A549 (cell line): ENCODE data around the gene SPRTN. TPM values are rescaled to one million over a fixed set of nuclear protein-coding genes. Genes with fewer than 3 reads are reported as not detected.

Experiments
- ATAC-seq, 2 experiments: fragments of 200-7000 bp in 1 of 2; fragments of >200 bp in 1 of 2; cut with Nextera tagmentation in 1 of 2; cut with Tn5 transposase in 1 of 2; 3 replicates each; pipeline versions ENCODE4 v1.8.0 to v1.9.1; 2018 to 2020; ENCODE audit warnings: mild to moderate bottlenecking in 1 of 2, moderate library complexity in 1 of 2
- CTCF ChIA-PET: fragments of 300-600 bp; sonication (Branson Sonifier 250); formaldehyde crosslinking; extraction: SDS; loops from one replicate; lab custom pipeline; 2021; ENCODE audit warnings: antibody characterized with exemption, inconsistent platforms; lab: Yijun Ruan, JAX
- POLR2A ChIA-PET: fragments of 350-600 bp; formaldehyde crosslinking; extraction: SDS; loops from one replicate; lab custom pipeline; 2021; ENCODE audit warnings: antibody characterized with exemption, inconsistent platforms; lab: Yijun Ruan, JAX
- DNase-seq, 2 experiments: peaks; one replicate each; pipeline versions ENCODE4 v3.0.0 to v3.0.0-alpha.2; 2011 to 2016; ENCODE audit warnings: low read depth in 1 of 2, low spot score in 1 of 2
- FAIRE-seq: peaks from 2 replicates; lab custom pipeline; 2011; peaks lifted over from hg19 to GRCh38; lab: Jason Lieb, UNC
- H3K27ac ChIP-seq, 2 experiments: fragments of >200 bp; sonication (Bioruptor Twin); formaldehyde crosslinking; 3 replicates each; pipeline ENCODE4 v1.5.1; 2016 to 2017
- H3K4me1 ChIP-seq: fragments of >200 bp; sonication (Bioruptor Twin); formaldehyde crosslinking; 3 replicates; pipeline ENCODE4 v1.6.1; 2016
- H3K4me2 ChIP-seq: fragments of >200 bp; sonication (Bioruptor Twin); formaldehyde crosslinking; 3 replicates; pipeline ENCODE4 v1.6.1; 2016
- H3K4me3 ChIP-seq: fragments of >200 bp; sonication (Bioruptor Twin); formaldehyde crosslinking; 3 replicates; pipeline ENCODE4 v1.5.1; 2016
- H3K9me3 ChIP-seq: fragments of >200 bp; sonication (Bioruptor Twin); formaldehyde crosslinking; 3 replicates; pipeline ENCODE4 v1.6.1; 2016
- ATOH8 ChIP-seq: fragments of 250-450 bp; sonication (Bioruptor Pico); IDR thresholded peaks from 2 replicates; pipeline ENCODE4 v1.5.0; 2020; ENCODE audit warnings: low read depth, mild to moderate bottlenecking, moderate library complexity
- CEBPB ChIP-seq, 2 experiments: fragments of >200 bp in 1 of 2; sonication (Bioruptor Twin) in 1 of 2; formaldehyde crosslinking in 1 of 2; IDR thresholded peaks; 2 replicates each; pipeline ENCODE4 v1.6.1; 2012 to 2016
- CTCF ChIP-seq: fragments of >200 bp; sonication (Bioruptor Twin); formaldehyde crosslinking; IDR thresholded peaks from 3 replicates; pipeline ENCODE4 v1.5.1; 2016
- E2F6 ChIP-seq: IDR thresholded peaks from 2 replicates; pipeline ENCODE4 v1.6.1; 2012; ENCODE audit warnings: low read depth, borderline replicate concordance
- EHF ChIP-seq: fragments of 250-450 bp; sonication (Bioruptor Pico); IDR thresholded peaks from 2 replicates; pipeline ENCODE4 v1.5.0; 2020; ENCODE audit warnings: mild to moderate bottlenecking
- ELK1 ChIP-seq: fragments of 150-350 bp; IDR thresholded peaks from 2 replicates; pipeline ENCODE4 v1.6.1; 2014; ENCODE audit warnings: low read depth, mild to moderate bottlenecking, low read length
- FOXS1 ChIP-seq: fragments of 250-450 bp; sonication (Bioruptor Pico); IDR thresholded peaks from 2 replicates; pipeline ENCODE4 v1.5.0; 2020; ENCODE audit warnings: mild to moderate bottlenecking, moderate library complexity
- HEYL ChIP-seq: fragments of 250-450 bp; sonication (Bioruptor Pico); IDR thresholded peaks from 2 replicates; pipeline ENCODE4 v1.8.0; 2021; ENCODE audit warnings: mild to moderate bottlenecking, moderate library complexity
- HOXA7 ChIP-seq: fragments of 250-450 bp; sonication (Bioruptor Pico); IDR thresholded peaks from 2 replicates; pipeline ENCODE4 v1.5.0; 2020; ENCODE audit warnings: mild to moderate bottlenecking, moderate library complexity
- KDM1A ChIP-seq: fragments of 200-600 bp; sonication (generic); IDR thresholded peaks from 2 replicates; pipeline ENCODE4 v1.6.1; 2016; ENCODE audit warnings: low read depth, mild to moderate bottlenecking
- MAFK ChIP-seq: fragments of 450-650 bp; IDR thresholded peaks from 2 replicates; pipeline ENCODE4 v1.6.1; 2014; ENCODE audit not compliant: partially characterized antibody
- MAZ ChIP-seq: fragments of 150-350 bp; IDR thresholded peaks from 2 replicates; pipeline ENCODE4 v1.6.1; 2014; ENCODE audit warnings: antibody characterized with exemption, low read depth, low read length, borderline replicate concordance
- NFE2L2 ChIP-seq: fragments of 150-350 bp; conservative IDR thresholded peaks from 2 replicates; pipeline ENCODE4 v1.6.1; 2014; ENCODE audit warnings: low read length
- POLR2AphosphoS2 ChIP-seq: conservative IDR thresholded peaks from 2 replicates; pipeline ENCODE4 v1.6.1; 2012; ENCODE audit warnings: low read length, improper control_type of control experiment, inconsistent platforms
- RAD21 ChIP-seq, 2 experiments: fragments of >200 bp in 1 of 2; sonication (Bioruptor Twin) in 1 of 2; formaldehyde crosslinking in 1 of 2; IDR thresholded peaks in 1 of 2; conservative IDR thresholded peaks in 1 of 2; 2 replicates in 1 of 2; 3 replicates in 1 of 2; pipeline ENCODE4 v1.6.1; 2012 to 2018; ENCODE audit warnings: inconsistent platforms in 1 of 2
- SMC3 ChIP-seq: fragments of >200 bp; sonication (Bioruptor Twin); formaldehyde crosslinking; IDR thresholded peaks from 3 replicates; pipeline ENCODE4 v1.6.1; 2018; ENCODE audit warnings: inconsistent platforms
- WGBS: methylation state at CpG from one replicate; pipeline ENCODE4 v1.1.6; 2017; ENCODE audit errors: missing lambda C conversion rate; 5-methylcytosine and 5-hydroxymethylcytosine counted together
- polyA plus RNA-seq, 4 experiments: library from polyadenylated mRNA; depleted of rRNA in 3 of 4; stranded (reverse); fragments of >200 nt; fragmentation: RNase III in 1 of 4; extraction: RNeasy Plus Mini Kit Qiagen cat#74134 plus additional on column Dnase treatment in 1 of 4; gene quantifications; 2 replicates in 3 of 4; 3 replicates in 1 of 4; pipeline ENCODE4 v1.2.3, GENCODE V29; 2011 to 2017

Gene SPRTN
- polyA plus RNA-seq, 2 of the 4 experiments (the other 2 are of a cell fraction): 14.0 to 21.0 TPM

GRCh38 chr1:231354330-231355020 is 16.4 kb downstream of the SPRTN start:
- POLR2A ChIA-PET: interaction anchor here (0.7 kb wide), 1 partner anchor 17 kb away, joined by 3 read pairs; the partner anchor contains the start of genes EXOC8 and SPRTN
- no peak for ATAC-seq
- peak overlapping the region; percentile 30 to 63; a peak in 4 of 6 replicates for H3K27ac ChIP-seq
- no peaks in the 10 kb centered on the region for H3K9me3 ChIP-seq
- CTCF ChIA-PET: interaction anchor here (0.8 to 6.5 kb wide), 5 partner anchors 8 to 251 kb away, joined by 3 to 54 read pairs (median 6); no protein-coding TSS in a partner anchor
- H3K4me3 ChIP-seq: no peak overlapping the region
- peaks cover 34% of the 10 kb centered on the region for H3K4me1 ChIP-seq
- TF ChIP-seq POLR2AphosphoS2 (0 out of 2 replicates have a peak, but pooled peaks have one; percentile 62), HOXA7 (CRISPR knock-in tag) (no peak), NFE2L2 (peak; percentile 59), MAFK (peak; percentile 72)
- TF ChIP-seq, all 56 proteins: peak for 3
- DNase-seq (no peak), FAIRE-seq (no peak)
- 71% methylated on average over 5 of the region's 5 CpGs for WGBS
- H3K4me2 ChIP-seq: peak overlapping the region; percentile 1; the same call in 1 of the 3 replicates

- FAIRE-seq (no peak), ATAC-seq (0 out of 6 replicates have a peak, but pooled peaks of 1 of the 2 experiments have one; percentile 6), DNase-seq (no peak)
- Histone ChIP-seq H3K9me3 (no peaks in the 10 kb centered on the region), H3K4me2 (0 out of 3 replicates have a peak overlapping the region, but pooled peaks have one; percentile 1), H3K4me1 (peaks cover 38% of the 10 kb centered on the region), H3K27ac (peak overlapping the region; percentile 30 to 63; a peak in 3 of 6 replicates), H3K4me3 (no peak overlapping the region)
- WGBS: 63% methylated on average over 3 of the region's 3 CpGs
- TF ChIP-seq POLR2AphosphoS2: 0 out of 2 replicates have a peak, but pooled peaks have one; percentile 72
- TF ChIP-seq HEYL (CRISPR knock-in tag): no peak
- CTCF ChIA-PET: interaction anchor here (0.8 to 6.5 kb wide), 5 partner anchors 10 to 251 kb away, joined by 3 to 54 read pairs (median 6); no protein-coding TSS in a partner anchor
- POLR2A ChIA-PET: interaction anchor here (0.7 kb wide), 1 partner anchor 17 kb away, joined by 3 read pairs; the partner anchor contains the start of genes EXOC8 and SPRTN
Measured at GRCh38 chr1:231355171-231355570, 17.1 kb downstream of the SPRTN start.

- FAIRE-seq: no peak
- POLR2A ChIA-PET: interaction anchor here (0.9 to 1.7 kb wide), 2 partner anchors 171 to 227 kb away, joined by 5 read pairs; no protein-coding TSS in a partner anchor
- CTCF ChIA-PET: interaction anchor here (0.6 to 6.5 kb wide), 47 partner anchors 8 to 1567 kb away, joined by 3 to 54 read pairs (median 4); partner anchors contain the start of genes EXOC8 and SPRTN
- Histone ChIP-seq H3K27ac (no peak overlapping the region), H3K4me1 (peaks cover 38% of the 10 kb centered on the region), H3K4me3 (no peak overlapping the region), H3K4me2 (no peak overlapping the region; the same call in 1 of the 3 replicates), H3K9me3 (no peaks in the 10 kb centered on the region)
- TF ChIP-seq CEBPB (IDR thresholded peaks at IDR 0.05) (no peak), FOXS1 (CRISPR knock-in tag) (no peak), KDM1A (no peak), MAZ (no peak), HEYL (CRISPR knock-in tag) (no peak), E2F6 (no peak), EHF (CRISPR knock-in tag) (no peak), MAFK (peak; percentile 62), ATOH8 (no peak)
- ATAC-seq: no peak
- WGBS: 79% methylated on average over 10 of the region's 10 CpGs
- no peak for DNase-seq
Measured at GRCh38 chr1:231357187-231357772, 19.2 kb downstream of the SPRTN start.

GRCh38 chr1:231357831-231358354 is 19.8 kb downstream of the SPRTN start:
- Histone ChIP-seq H3K4me1 (peaks cover 38% of the 10 kb centered on the region), H3K4me2 (peak overlapping the region; percentile 56), H3K27ac (peak overlapping the region; percentile 37 to 69; a peak in 5 of 6 replicates), H3K4me3 (no peak overlapping the region), H3K9me3 (no peaks in the 10 kb centered on the region)
- WGBS: under 1% methylated on average over 4 of the region's 4 CpGs
- FAIRE-seq (peak; percentile 65), ATAC-seq (peak; percentile 85 to 86), DNase-seq (peak; percentile 52 to 73)
- TF ChIP-seq ELK1: no peak
- TF ChIP-seq CTCF: peak; percentile 92
- TF ChIP-seq RAD21 (conservative IDR thresholded peaks at IDR 0.05 in 1 of 2, IDR thresholded peaks at IDR 0.05 in 1 of 2): peak; percentile 95 to 96
- peak; percentile 93 for TF ChIP-seq SMC3
- POLR2A ChIA-PET: interaction anchor here (0.7 to 1.7 kb wide), 3 partner anchors 170 to 1852 kb away, joined by 3 to 5 read pairs (median 5); no protein-coding TSS in a partner anchor
- CTCF ChIA-PET: interaction anchor here (0.6 to 6.5 kb wide), 56 partner anchors 8 to 270 kb away, joined by 3 to 54 read pairs (median 4); partner anchors contain the start of genes EXOC8 and SPRTN
